ENCODE data around the gene SLC6A8.

- TF ChIP-seq CTCF (IDR thresholded peaks at IDR 0.05) (no peak), POLR2A (IDR thresholded peaks at IDR 0.05) (no peak)
Measured at GRCh38 chrX:153708415-153708814, 20.7 kb downstream of the SLC6A8 start.
